Measurements from ENCODE around the gene DIPK1C.
A peak's percentile ranks its signal among the peaks of the same experiment; 100 is the strongest.

The DIPK1C gene

GRCh38 chr18:74459889-74460288 lies 2.8 kb upstream of the DIPK1C start:
- DNase-seq (ENCODE audit: low read depth) = no peak
- no peak overlapping the region for H3K4me3 ChIP-seq (ENCODE audit: low read depth, low read length)
- TF ChIP-seq CTCF (IDR thresholded peaks at IDR 0.05; ENCODE audit: low read depth, low read length, missing control alignments) = peak; percentile 15

- no peak overlapping the region for H3K4me3 ChIP-seq (ENCODE audit: low read depth, low read length)
- DNase-seq (ENCODE audit: low read depth) = no peak
- TF ChIP-seq CTCF (IDR thresholded peaks at IDR 0.05; ENCODE audit: low read depth, low read length, missing control alignments) = no peak
Measured at GRCh38 chr18:74457725-74458421, 765 bp upstream of the DIPK1C start.

- DNase-seq (ENCODE audit: low read depth) = no peak
- no peak overlapping the region for H3K4me3 ChIP-seq (ENCODE audit: low read depth, low read length)
- TF ChIP-seq CTCF (IDR thresholded peaks at IDR 0.05; ENCODE audit: low read depth, low read length, missing control alignments) = no peak
Measured at GRCh38 chr18:74456349-74457042, 612 bp downstream of the DIPK1C start.

GRCh38 chr18:74456017-74456348 lies 1.1 kb downstream of the DIPK1C start:
- no peak for TF ChIP-seq CTCF (IDR thresholded peaks at IDR 0.05; ENCODE audit: low read depth, low read length, missing control alignments)
- no peak for DNase-seq (ENCODE audit: low read depth)
- no peak overlapping the region for H3K4me3 ChIP-seq (ENCODE audit: low read depth, low read length)

- no peak for TF ChIP-seq CTCF (IDR thresholded peaks at IDR 0.05; ENCODE audit: low read depth, low read length, missing control alignments)
- no peak for DNase-seq (ENCODE audit: low read depth)
- H3K4me3 ChIP-seq (ENCODE audit: low read depth, low read length) = no peak overlapping the region
Measured at GRCh38 chr18:74455386-74455785, 1.7 kb downstream of the DIPK1C start.

GRCh38 chr18:74454279-74454751 lies 2.8 kb downstream of the DIPK1C start:
- H3K4me3 ChIP-seq (ENCODE audit: low read depth, low read length) = no peak overlapping the region
- no peak for TF ChIP-seq CTCF (IDR thresholded peaks at IDR 0.05; ENCODE audit: low read depth, low read length, missing control alignments)
- no peak for DNase-seq (ENCODE audit: low read depth)

All from GM12864 (cell line).